ENCODE data around the gene MACROH2A2.

Gene MACROH2A2

DNA sequence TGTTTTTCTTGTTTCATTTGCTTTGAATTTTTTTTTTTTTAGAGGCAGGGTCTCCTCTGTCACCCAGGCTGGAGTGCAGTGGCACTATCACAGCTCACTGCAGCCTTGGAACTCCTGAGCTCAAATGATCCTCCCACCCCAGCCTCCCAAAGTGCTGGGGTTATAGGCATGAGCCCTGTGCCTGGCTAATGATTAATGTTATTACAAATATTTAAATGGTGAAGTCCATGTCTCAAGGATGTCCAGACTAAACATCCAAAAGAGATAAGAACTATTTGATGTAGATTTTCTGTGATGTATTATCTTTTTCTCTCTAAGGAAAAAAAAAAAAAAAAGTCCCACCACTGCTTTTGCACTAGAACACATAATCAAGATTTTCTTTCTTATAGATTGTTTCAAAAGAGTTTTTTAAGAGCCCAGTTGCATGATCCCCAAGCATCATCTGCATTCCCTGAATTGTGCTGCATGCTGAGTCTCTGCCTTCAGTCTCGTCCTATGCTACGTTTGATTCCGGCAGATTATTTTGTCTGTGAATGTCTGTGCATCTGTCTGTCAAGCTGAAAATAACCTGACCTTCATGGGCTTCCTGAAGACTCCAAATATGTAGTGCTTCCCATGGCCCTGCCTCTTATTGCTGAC, 33.4 kb downstream of the MACROH2A2 start:
- POLR2A ChIA-PET = no interaction called here
- no peak for DNase-seq (ENCODE audit: low read depth, low spot score)
- H3K4me3 ChIP-seq (ENCODE audit: low read depth, low read length) = no peak overlapping the region
- TF ChIP-seq, protein P1, sequence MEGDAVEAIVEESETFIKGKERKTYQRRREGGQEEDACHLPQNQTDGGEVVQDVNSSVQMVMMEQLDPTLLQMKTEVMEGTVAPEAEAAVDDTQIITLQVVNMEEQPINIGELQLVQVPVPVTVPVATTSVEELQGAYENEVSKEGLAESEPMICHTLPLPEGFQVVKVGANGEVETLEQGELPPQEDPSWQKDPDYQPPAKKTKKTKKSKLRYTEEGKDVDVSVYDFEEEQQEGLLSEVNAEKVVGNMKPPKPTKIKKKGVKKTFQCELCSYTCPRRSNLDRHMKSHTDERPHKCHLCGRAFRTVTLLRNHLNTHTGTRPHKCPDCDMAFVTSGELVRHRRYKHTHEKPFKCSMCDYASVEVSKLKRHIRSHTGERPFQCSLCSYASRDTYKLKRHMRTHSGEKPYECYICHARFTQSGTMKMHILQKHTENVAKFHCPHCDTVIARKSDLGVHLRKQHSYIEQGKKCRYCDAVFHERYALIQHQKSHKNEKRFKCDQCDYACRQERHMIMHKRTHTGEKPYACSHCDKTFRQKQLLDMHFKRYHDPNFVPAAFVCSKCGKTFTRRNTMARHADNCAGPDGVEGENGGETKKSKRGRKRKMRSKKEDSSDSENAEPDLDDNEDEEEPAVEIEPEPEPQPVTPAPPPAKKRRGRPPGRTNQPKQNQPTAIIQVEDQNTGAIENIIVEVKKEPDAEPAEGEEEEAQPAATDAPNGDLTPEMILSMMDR (IDR thresholded peaks at IDR 0.05; ENCODE audit: insufficient read depth, low read length, missing control alignments) = no peak
- CTCF ChIA-PET = interaction anchor here (0.6 to 3.5 kb wide), 5 partner anchors 10 to 279 kb away, joined by 3 to 17 read pairs (median 3); partner anchors contain the start of gene TYSND1

DNA sequence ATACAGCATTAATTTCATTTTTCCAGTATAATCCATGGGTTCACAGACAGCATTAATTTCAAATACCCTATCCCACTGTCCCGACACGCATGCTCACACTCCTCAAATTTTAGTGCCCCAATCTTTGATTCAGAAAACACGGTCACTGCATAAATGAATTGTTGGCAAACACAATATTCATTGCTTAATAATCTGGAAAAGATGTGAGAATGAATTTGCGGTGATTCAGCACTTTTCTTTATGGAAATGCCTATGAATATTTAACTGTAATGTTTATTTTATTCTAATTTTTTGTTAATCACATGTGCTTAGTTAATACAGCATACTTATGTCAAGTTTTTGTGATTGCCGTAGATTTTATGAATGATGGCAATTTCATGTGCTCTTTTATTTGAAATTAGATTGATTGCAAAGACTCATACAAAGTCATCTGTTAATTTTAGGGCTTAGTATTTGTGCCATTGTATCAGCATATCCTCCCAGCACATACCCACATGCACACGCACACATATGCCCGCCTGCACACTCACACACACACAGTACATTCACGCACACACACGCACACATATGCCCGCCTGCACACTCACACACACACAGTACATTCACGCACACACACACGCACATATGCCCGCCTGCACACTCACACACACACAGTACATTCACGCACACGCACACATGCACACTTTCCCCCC, 35.1 kb downstream of the MACROH2A2 start:
- no peak for DNase-seq (ENCODE audit: low read depth, low spot score)
- POLR2A ChIA-PET = no interaction called here
- TF ChIP-seq, protein P1 (IDR thresholded peaks at IDR 0.05; ENCODE audit: insufficient read depth, low read length, missing control alignments) = no peak
- no peak overlapping the region for H3K4me3 ChIP-seq (ENCODE audit: low read depth, low read length)
- CTCF ChIA-PET = interaction anchor here (0.8 to 1.6 kb wide), 2 partner anchors 28 to 130 kb away, joined by 3 to 4 read pairs; no protein-coding TSS in a partner anchor

DNA sequence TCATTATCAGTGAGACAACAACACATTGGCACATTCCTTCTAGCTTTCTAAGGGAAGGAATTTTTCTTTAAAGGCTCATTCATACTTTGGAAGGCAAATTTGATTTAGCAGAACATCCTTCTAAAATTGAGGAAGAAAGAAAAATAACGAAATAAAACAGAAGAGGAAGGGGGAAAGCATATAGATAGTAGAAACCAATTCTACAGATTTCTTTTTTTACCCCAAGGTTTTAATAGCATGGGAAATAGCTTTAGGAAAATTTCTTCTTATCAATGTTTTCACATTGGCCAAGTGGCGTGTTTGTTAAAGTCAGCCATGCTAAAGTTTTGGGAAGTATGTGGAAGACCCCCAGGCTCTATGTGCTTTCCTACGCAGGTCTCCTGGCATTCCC, 35.7 kb downstream of the MACROH2A2 start:
- H3K4me3 ChIP-seq (ENCODE audit: low read depth, low read length) = no peak overlapping the region
- no peak for DNase-seq (ENCODE audit: low read depth, low spot score)
- TF ChIP-seq, protein P1 (IDR thresholded peaks at IDR 0.05; ENCODE audit: insufficient read depth, low read length, missing control alignments) = no peak
- CTCF ChIA-PET = interaction anchor here (0.8 to 1.6 kb wide), 2 partner anchors 27 to 130 kb away, joined by 3 to 4 read pairs; no protein-coding TSS in a partner anchor
- POLR2A ChIA-PET = no interaction called here

DNA sequence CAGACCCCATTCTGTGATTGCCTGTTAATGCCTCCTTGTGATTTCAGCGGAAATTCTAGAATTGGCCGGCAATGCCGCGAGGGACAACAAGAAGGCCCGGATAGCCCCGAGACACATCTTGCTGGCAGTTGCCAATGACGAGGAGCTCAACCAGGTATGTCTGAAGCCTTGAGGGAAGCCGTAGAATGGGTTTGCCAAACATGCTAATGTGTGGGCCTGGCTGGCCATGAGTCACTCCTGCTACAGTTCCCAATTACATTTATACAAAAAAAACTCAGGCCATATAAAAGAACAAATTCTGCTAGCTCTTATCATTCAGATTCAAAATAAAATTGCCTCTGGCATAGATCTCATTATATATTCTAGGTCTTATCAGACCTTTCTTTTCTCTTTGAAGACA, 37.4 kb downstream of the MACROH2A2 start:
- CTCF ChIA-PET = interaction anchor here (0.7 to 1.5 kb wide), 2 partner anchors 8 to 26 kb away, joined by 3 to 11 read pairs; no protein-coding TSS in a partner anchor

DNA sequence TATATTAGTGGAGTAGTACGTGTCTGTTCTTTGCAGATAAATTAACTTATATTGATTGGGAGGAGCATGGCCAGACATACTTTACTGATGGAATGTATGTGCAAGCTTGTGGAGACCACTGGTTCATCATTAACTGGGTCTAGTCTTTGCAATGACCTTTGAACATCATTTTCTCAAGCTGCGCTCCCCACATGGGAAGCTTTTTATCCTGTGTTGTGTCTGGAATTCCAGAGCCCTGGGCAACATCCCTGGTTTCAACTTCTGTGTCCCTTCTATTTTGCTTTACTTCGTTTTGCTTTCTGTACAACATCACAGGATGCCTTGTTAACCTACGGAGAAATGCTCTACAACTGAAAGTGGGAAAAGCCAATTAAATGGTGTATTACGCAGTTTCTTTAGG, 38.3 kb downstream of the MACROH2A2 start:
- ChIA-PET POLR2A (no interaction called here), CTCF (no interaction called here)
- DNase-seq (ENCODE audit: low read depth, low spot score) = no peak
- TF ChIP-seq, protein P1 (IDR thresholded peaks at IDR 0.05; ENCODE audit: insufficient read depth, low read length, missing control alignments) = no peak
- H3K4me3 ChIP-seq (ENCODE audit: low read depth, low read length) = no peak overlapping the region

More for the DNA sequence above, 37.4 kb downstream of the MACROH2A2 start:
- POLR2A ChIA-PET = no interaction called here
- H3K4me3 ChIP-seq (ENCODE audit: low read depth, low read length) = no peak overlapping the region
- TF ChIP-seq, protein P1 (IDR thresholded peaks at IDR 0.05; ENCODE audit: insufficient read depth, low read length, missing control alignments) = no peak
- DNase-seq (ENCODE audit: low read depth, low spot score) = no peak

DNA sequence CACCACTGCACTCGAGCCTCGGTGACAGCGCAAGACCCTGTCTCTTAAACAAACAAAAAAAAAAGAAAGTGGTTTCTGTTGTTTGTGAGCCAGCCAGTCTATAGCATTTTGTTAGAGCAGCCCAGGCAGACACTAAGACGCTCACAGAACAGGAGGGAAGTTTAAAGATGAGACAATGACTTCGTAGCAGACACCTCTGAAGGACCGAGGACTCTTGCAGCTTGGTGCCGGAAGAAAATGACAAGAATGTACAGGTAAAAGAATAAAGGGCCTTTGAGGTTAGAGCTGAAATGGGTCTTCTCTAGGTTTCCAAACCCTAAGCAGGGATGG, 39.7 kb downstream of the MACROH2A2 start:
- H3K4me3 ChIP-seq (ENCODE audit: low read depth, low read length) = no peak overlapping the region
- ChIA-PET CTCF (interaction anchor here (1.1 to 18.6 kb wide), 4 partner anchors 15 to 306 kb away, joined by 3 to 251 read pairs (median 20); no protein-coding TSS in a partner anchor), POLR2A (no interaction called here)
- DNase-seq (ENCODE audit: low read depth, low spot score) = no peak
- TF ChIP-seq, protein P1 (IDR thresholded peaks at IDR 0.05; ENCODE audit: insufficient read depth, low read length, missing control alignments) = no peak

All from AG04449 (cell line).